ENCODE data around the gene NSUN2.

NSUN2 gene

GRCh38 chr5:6642655-6643054 lies 9.8 kb upstream of the NSUN2 start:
- no peak for DNase-seq

GRCh38 chr5:6638236-6638635 lies 5.4 kb upstream of the NSUN2 start:
- DNase-seq = no peak

GRCh38 chr5:6637590-6637989 lies 4.7 kb upstream of the NSUN2 start:
- DNase-seq = no peak

- DNase-seq = no peak
Measured at GRCh38 chr5:6637022-6637421, 4.2 kb upstream of the NSUN2 start.

GRCh38 chr5:6636293-6636692 lies 3.4 kb upstream of the NSUN2 start:
- no peak for DNase-seq

- DNase-seq = no peak
Measured at GRCh38 chr5:6634788-6635430, 2.1 kb upstream of the NSUN2 start.

- no peak for DNase-seq
Measured at GRCh38 chr5:6634306-6634705, 1.5 kb upstream of the NSUN2 start.

GRCh38 chr5:6633469-6634245 lies 813 bp upstream of the NSUN2 start:
- DNase-seq = no peak

GRCh38 chr5:6632324-6632887 lies 438 bp downstream of the NSUN2 start:
- DNase-seq = no peak

GRCh38 chr5:6631441-6631840 lies 1.4 kb downstream of the NSUN2 start:
- no peak for DNase-seq

GRCh38 chr5:6626508-6626907 lies 6.3 kb downstream of the NSUN2 start:
- DNase-seq = no peak

GRCh38 chr5:6623941-6624340 lies 8.9 kb downstream of the NSUN2 start:
- DNase-seq = no peak

GRCh38 chr5:6623228-6623627 lies 9.6 kb downstream of the NSUN2 start:
- no peak for DNase-seq

GRCh38 chr5:6616632-6617031 lies 16.2 kb downstream of the NSUN2 start:
- DNase-seq = no peak

- DNase-seq = no peak
Measured at GRCh38 chr5:6615034-6615815, 17.6 kb downstream of the NSUN2 start.

- DNase-seq = no peak
Measured at GRCh38 chr5:6611334-6612256, 21.2 kb downstream of the NSUN2 start.

GRCh38 chr5:6608016-6608415 lies 24.8 kb downstream of the NSUN2 start:
- no peak for DNase-seq

- no peak for DNase-seq
Measured at GRCh38 chr5:6607559-6607936, 25.3 kb downstream of the NSUN2 start.

- no peak for DNase-seq
Measured at GRCh38 chr5:6606884-6607558, 25.8 kb downstream of the NSUN2 start.

- DNase-seq = no peak
Measured at GRCh38 chr5:6604946-6605345, 27.9 kb downstream of the NSUN2 start.

GRCh38 chr5:6604341-6604740 lies 28.5 kb downstream of the NSUN2 start:
- DNase-seq = no peak

GRCh38 chr5:6603643-6604042 lies 29.2 kb downstream of the NSUN2 start:
- no peak for DNase-seq

Data from cortex of kidney (tissue), 1 donor.